ENCODE data around the gene PCBP1.
"Not testable (repeated sequence)": the region's sequence is repeated elsewhere in the genome, so short reads cannot be mapped to it uniquely, and the experiment has no call there.

PCBP1 gene

GRCh38 chr2:70095720-70096670 is 8.7 kb downstream of the PCBP1 start:
- TF ChIP-seq POLR2A (IDR thresholded peaks at IDR 0.05; ENCODE audit: extremely low read depth, insufficient read length) (no peak), MYC (IDR thresholded peaks at IDR 0.05; ENCODE audit: low read depth, low read length) (no peak), MAX (IDR thresholded peaks at IDR 0.05; ENCODE audit: low read depth, low read length) (no peak)
- TF ChIP-seq, protein P1, sequence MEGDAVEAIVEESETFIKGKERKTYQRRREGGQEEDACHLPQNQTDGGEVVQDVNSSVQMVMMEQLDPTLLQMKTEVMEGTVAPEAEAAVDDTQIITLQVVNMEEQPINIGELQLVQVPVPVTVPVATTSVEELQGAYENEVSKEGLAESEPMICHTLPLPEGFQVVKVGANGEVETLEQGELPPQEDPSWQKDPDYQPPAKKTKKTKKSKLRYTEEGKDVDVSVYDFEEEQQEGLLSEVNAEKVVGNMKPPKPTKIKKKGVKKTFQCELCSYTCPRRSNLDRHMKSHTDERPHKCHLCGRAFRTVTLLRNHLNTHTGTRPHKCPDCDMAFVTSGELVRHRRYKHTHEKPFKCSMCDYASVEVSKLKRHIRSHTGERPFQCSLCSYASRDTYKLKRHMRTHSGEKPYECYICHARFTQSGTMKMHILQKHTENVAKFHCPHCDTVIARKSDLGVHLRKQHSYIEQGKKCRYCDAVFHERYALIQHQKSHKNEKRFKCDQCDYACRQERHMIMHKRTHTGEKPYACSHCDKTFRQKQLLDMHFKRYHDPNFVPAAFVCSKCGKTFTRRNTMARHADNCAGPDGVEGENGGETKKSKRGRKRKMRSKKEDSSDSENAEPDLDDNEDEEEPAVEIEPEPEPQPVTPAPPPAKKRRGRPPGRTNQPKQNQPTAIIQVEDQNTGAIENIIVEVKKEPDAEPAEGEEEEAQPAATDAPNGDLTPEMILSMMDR (IDR thresholded peaks at IDR 0.05; ENCODE audit: low read depth, low read length) = no peak
- DNase-seq (ENCODE audit: low read depth) = no peak
- peak overlapping the region; percentile 12 for H3K4me3 ChIP-seq (ENCODE audit: low read depth, low read length)

DNA sequence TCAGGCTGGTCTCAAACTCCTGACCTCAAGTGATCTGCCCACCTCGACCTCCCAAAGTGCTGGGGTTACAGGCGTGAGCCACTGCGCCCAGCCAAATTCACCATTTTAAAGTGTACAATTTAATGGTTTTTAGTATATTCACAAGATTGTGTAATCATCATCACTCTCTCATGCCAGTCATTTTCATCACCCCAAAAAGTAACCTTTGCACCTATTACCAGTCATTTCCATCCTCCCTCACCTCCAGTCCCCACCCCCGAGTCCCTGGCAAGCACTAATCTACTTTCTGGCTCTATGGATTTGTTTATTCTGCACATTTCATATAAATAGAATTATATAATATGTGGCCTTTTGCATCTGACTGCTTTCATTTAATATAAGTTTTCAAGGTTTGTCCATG is 10.8 kb downstream of the PCBP1 start:
- no peak for DNase-seq (ENCODE audit: low read depth)
- no peak overlapping the region for H3K4me3 ChIP-seq (ENCODE audit: low read depth, low read length)
- TF ChIP-seq MAX (IDR thresholded peaks at IDR 0.05; ENCODE audit: low read depth, low read length) (no peak), POLR2A (IDR thresholded peaks at IDR 0.05; ENCODE audit: extremely low read depth, insufficient read length) (no peak), MYC (IDR thresholded peaks at IDR 0.05; ENCODE audit: low read depth, low read length) (no peak)
- TF ChIP-seq, protein P1 (IDR thresholded peaks at IDR 0.05; ENCODE audit: low read depth, low read length) = no peak

DNA sequence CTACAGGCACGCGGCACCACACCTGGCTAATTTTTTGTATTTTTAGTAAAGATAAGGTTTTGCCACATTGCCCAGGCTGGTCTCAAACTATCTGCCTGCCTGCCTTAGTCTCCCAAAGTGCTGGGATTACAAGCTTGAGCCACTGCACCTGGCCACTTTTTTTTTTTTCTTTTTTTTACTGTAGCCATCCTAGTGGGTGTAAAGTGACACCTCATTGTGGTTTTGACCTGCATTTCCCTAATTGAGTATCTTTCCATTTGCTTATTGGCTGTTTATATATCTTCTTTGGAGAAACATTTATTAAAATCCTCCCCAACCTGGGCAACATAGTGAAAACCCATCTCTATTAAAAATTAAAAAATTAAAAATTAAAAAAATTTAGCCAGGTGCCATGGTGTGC is 12.0 kb downstream of the PCBP1 start:
- DNase-seq (ENCODE audit: low read depth) = no peak
- H3K4me3 ChIP-seq (ENCODE audit: low read depth, low read length) = no peak overlapping the region
- TF ChIP-seq, protein P1 (IDR thresholded peaks at IDR 0.05; ENCODE audit: low read depth, low read length) = no peak

DNA sequence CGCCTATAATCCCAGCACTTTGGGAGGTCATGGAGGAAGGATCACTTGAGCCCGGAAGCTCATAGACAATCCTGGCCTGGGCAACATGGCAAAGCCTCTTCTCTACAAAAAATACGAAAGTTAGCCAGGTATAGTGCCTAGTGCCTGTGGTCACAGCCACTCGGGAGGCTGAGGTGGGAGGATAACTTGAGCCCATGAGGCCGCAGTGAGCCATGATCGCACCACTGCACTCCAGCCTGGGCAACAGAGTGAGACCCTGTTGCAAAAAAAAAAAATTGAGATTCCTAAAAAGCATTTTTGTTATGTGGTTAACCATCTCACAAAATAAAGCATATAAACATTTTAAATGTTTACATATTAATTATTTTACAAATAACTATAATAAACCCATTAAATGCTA is 13.9 kb downstream of the PCBP1 start:
- no peak for TF ChIP-seq MAX (IDR thresholded peaks at IDR 0.05; ENCODE audit: low read depth, low read length)
- no peak for TF ChIP-seq MYC (IDR thresholded peaks at IDR 0.05; ENCODE audit: low read depth, low read length)
- no peak for TF ChIP-seq POLR2A (IDR thresholded peaks at IDR 0.05; ENCODE audit: extremely low read depth, insufficient read length)
- TF ChIP-seq, protein P1 (IDR thresholded peaks at IDR 0.05; ENCODE audit: low read depth, low read length) = no peak
- no peak for DNase-seq (ENCODE audit: low read depth)

GRCh38 chr2:70101686-70102085 is 14.4 kb downstream of the PCBP1 start:
- not testable (repeated sequence) for DNase-seq (ENCODE audit: low read depth); H3K4me3 ChIP-seq (ENCODE audit: low read depth, low read length)

More for the DNA sequence above, 13.9 kb downstream of the PCBP1 start:
- H3K4me3 ChIP-seq (ENCODE audit: low read depth, low read length) = no peak overlapping the region

DNA sequence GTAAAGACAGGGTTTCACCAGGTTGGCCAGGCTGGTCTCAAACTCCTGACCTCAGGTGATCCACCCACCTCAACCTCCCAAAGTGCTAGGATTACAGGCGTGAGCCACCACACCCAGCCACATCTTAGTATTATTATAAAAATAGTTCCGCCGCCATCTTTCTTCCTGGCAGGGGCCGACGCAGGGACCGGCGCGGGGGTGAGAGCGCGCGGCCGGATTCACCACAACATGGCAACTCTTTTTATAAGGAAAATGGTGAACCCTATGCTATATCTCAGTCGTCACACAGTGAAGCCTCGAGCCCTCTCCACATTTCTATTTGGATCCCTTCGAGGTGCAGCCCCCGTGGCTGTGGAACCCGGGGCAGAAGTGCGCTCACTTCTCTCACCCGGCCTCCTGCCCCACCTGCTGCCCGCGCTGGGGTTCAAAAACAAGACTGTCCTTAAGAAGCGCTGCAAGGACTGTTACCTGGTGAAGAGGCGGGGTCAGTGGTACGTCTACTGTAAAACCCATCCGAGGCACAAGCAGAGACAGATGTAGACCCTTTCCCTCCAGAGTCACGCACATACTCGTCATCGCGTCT is 15.1 kb downstream of the PCBP1 start:
- DNase-seq (ENCODE audit: low read depth); H3K4me3 ChIP-seq (ENCODE audit: low read depth, low read length): not testable (repeated sequence)

DNA sequence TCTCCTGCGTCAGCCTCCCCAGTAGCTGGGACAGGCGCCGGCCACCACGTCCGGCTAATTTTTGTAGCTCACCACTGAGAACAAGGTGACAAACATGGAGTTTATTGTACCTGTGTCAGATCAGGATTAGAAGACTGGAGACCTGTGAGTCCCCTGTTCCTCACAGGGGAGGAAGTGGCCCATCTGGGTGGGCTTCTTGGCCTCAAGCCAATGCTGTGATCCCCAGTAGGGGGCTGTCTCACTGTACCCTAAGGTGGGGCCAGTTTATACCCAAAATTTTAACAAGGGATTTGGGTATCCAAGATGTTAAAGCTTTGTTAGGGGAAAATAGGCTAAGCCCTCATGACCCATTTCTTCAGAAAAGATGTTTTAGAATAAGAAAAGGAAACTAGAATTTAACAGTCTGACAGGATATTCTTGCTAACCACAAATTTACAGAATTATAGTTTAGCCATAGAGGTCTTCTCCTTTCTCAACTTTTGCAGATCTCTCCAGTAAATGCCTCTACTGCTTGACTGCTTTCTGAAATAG is 16.3 kb downstream of the PCBP1 start:
- DNase-seq (ENCODE audit: low read depth) = peak; percentile 31
- H3K4me3 ChIP-seq (ENCODE audit: low read depth, low read length) = no peak overlapping the region
- TF ChIP-seq, protein P1 (IDR thresholded peaks at IDR 0.05; ENCODE audit: low read depth, low read length) = peak; percentile 11
- TF ChIP-seq POLR2A (IDR thresholded peaks at IDR 0.05; ENCODE audit: extremely low read depth, insufficient read length) = no peak

Measured in NB4 (cell line).